Measurements from ENCODE around the gene IRF2.

The IRF2 gene

GRCh38 chr4:184450045-184450444 is 24.3 kb downstream of the IRF2 start:
- no peak for FAIRE-seq

GRCh38 chr4:184448821-184449220 is 25.5 kb downstream of the IRF2 start:
- no peak for FAIRE-seq

GRCh38 chr4:184448141-184448540 is 26.2 kb downstream of the IRF2 start:
- FAIRE-seq, result no peak

- no peak for FAIRE-seq
Measured at GRCh38 chr4:184447664-184448063, 26.7 kb downstream of the IRF2 start.

- no peak for FAIRE-seq
Measured at GRCh38 chr4:184446132-184446658, 28.2 kb downstream of the IRF2 start.

GRCh38 chr4:184444953-184445309 is 29.4 kb downstream of the IRF2 start:
- no peak for FAIRE-seq

GRCh38 chr4:184444215-184444952 is 30.0 kb downstream of the IRF2 start:
- FAIRE-seq, result no peak

- FAIRE-seq, result no peak
Measured at GRCh38 chr4:184443318-184443717, 31.0 kb downstream of the IRF2 start.

GRCh38 chr4:184442314-184442635 is 32.1 kb downstream of the IRF2 start:
- no peak for FAIRE-seq

GRCh38 chr4:184441461-184442313 is 32.7 kb downstream of the IRF2 start:
- FAIRE-seq, result no peak

- FAIRE-seq, result no peak
Measured at GRCh38 chr4:184440595-184441358, 33.6 kb downstream of the IRF2 start.

GRCh38 chr4:184439856-184440594 is 34.3 kb downstream of the IRF2 start:
- no peak for FAIRE-seq

- FAIRE-seq, result no peak
Measured at GRCh38 chr4:184439386-184439785, 35.0 kb downstream of the IRF2 start.

- no peak for FAIRE-seq
Measured at GRCh38 chr4:184438375-184438774, 36.0 kb downstream of the IRF2 start.

GRCh38 chr4:184437565-184438265 is 36.6 kb downstream of the IRF2 start:
- FAIRE-seq, result no peak

GRCh38 chr4:184434501-184435066 is 39.8 kb downstream of the IRF2 start:
- no peak for FAIRE-seq

- no peak for FAIRE-seq
Measured at GRCh38 chr4:184434021-184434420, 40.3 kb downstream of the IRF2 start.

GRCh38 chr4:184433258-184433892 is 41.0 kb downstream of the IRF2 start:
- no peak for FAIRE-seq

GRCh38 chr4:184432127-184432922 is 42.0 kb downstream of the IRF2 start:
- no peak for FAIRE-seq

GRCh38 chr4:184430163-184430562 is 44.2 kb downstream of the IRF2 start:
- no peak for FAIRE-seq
